GM12878 (cell line): Measurements from ENCODE around the gene KHK. TPM values are rescaled to one million over a fixed set of nuclear protein-coding genes. Genes with fewer than 3 reads are reported as not detected.

ENCODE experiments used
- ATAC-seq: fragments of 200-7000 bp; cut with Tn5 transposase; 3 replicates; pipeline ENCODE4 v1.9.1; 2020; ENCODE audit warnings: mild to moderate bottlenecking, moderate library complexity
- BruUV-seq: library from RNA; stranded (reverse); fragments of 400-500 nt; replicated peaks from 2 replicates; lab custom pipeline; 2021; lab: Mats Ljungman, UMichigan
- CTCF ChIA-PET: fragments of 300-600 bp; sonication (Branson Sonifier 250); formaldehyde crosslinking; extraction: SDS; loops from one replicate; lab custom pipeline; 2021; ENCODE audit warnings: inconsistent platforms; lab: Yijun Ruan, JAX
- POLR2A ChIA-PET: fragments of 350-600 bp; formaldehyde crosslinking; extraction: SDS; loops from one replicate; lab custom pipeline; 2021; ENCODE audit warnings: inconsistent platforms; lab: Charles Lee
- RAD21 ChIA-PET: fragments of 300-600 bp; sonication (Branson Sonifier 250); formaldehyde crosslinking; loops from one replicate; lab custom pipeline; 2023; ENCODE audit warnings: antibody characterized with exemption; ENCODE audit not compliant: unreplicated experiment; lab: Charles Lee
- SMC1A ChIA-PET: fragments of 300-600 bp; sonication (Branson Sonifier 250); formaldehyde crosslinking; loops from one replicate; lab custom pipeline; 2023; ENCODE audit not compliant: unreplicated experiment, uncharacterized antibody; lab: Charles Lee
- DNase-seq: peaks from one replicate; pipeline ENCODE4 v3.0.0-alpha.2; 2011; ENCODE audit warnings: low read depth, low spot score
- FAIRE-seq: peaks from 3 replicates; lab custom pipeline; 2011; peaks lifted over from hg19 to GRCh38; lab: Jason Lieb, UNC
- H2AFZ ChIP-seq: 2 replicates; pipeline ENCODE4 v1.6.0; 2011; ENCODE audit warnings: low read depth, low read length, control low read depth; ENCODE audit not compliant: control insufficient read depth
- H3K27ac ChIP-seq: 2 replicates; pipeline ENCODE4 v1.5.1; 2011; ENCODE audit warnings: control low read depth; ENCODE audit not compliant: control insufficient read depth, insufficient read depth
- H3K27me3 ChIP-seq, 2 experiments: replicated peaks in 1 of 2; 2 replicates each; pipeline versions ENCODE4 v1.6.0 to v1.6.1; 2011; ENCODE audit warnings: low read length in 1 of 2; ENCODE audit not compliant: control insufficient read depth in 2 of 2, insufficient read depth in 2 of 2
- H3K36me3 ChIP-seq, 2 experiments: 2 replicates each; pipeline ENCODE4 v1.5.1; 2011; ENCODE audit warnings: low read length in 1 of 2; ENCODE audit not compliant: control insufficient read depth in 2 of 2, insufficient read depth in 2 of 2
- H3K4me1 ChIP-seq: 2 replicates; pipeline ENCODE4 v1.6.1; 2011; ENCODE audit warnings: mild to moderate bottlenecking, low read length, moderate library complexity, mixed read lengths; ENCODE audit not compliant: control insufficient read depth, insufficient read depth
- H3K4me2 ChIP-seq: 2 replicates; pipeline ENCODE4 v1.6.0; 2011; ENCODE audit warnings: control low read depth; ENCODE audit not compliant: control insufficient read depth, insufficient read depth
- H3K4me3 ChIP-seq: fragments of 200-600 bp; sonication (generic); 2 replicates; pipeline ENCODE4 v1.5.1; 2016
- H3K79me2 ChIP-seq: 2 replicates; pipeline ENCODE4 v1.6.0; 2011; ENCODE audit warnings: low read length; ENCODE audit not compliant: control insufficient read depth, insufficient read depth
- H3K9ac ChIP-seq: 2 replicates; pipeline ENCODE4 v1.8.0; 2011; ENCODE audit warnings: low read length, control low read depth, mixed read lengths; ENCODE audit not compliant: control insufficient read depth, insufficient read depth
- H3K9me3 ChIP-seq: replicated peaks from 3 replicates; pipeline ENCODE4 v1.5.1; 2011; ENCODE audit warnings: mild to moderate bottlenecking, low read length; ENCODE audit not compliant: control insufficient read depth, insufficient read depth
- H4K20me1 ChIP-seq: 2 replicates; pipeline ENCODE4 v1.6.0; 2011; ENCODE audit not compliant: control insufficient read depth, insufficient read depth
- EGR1 ChIP-seq, 2 experiments: IDR thresholded peaks; 1 replicate in 1 of 2; 2 replicates in 1 of 2; pipeline ENCODE4 v1.6.1; 2011 to 2012; ENCODE audit warnings: low read depth in 2 of 2, low read length in 2 of 2, borderline replicate concordance in 1 of 2, mild to moderate bottlenecking in 1 of 2, moderate library complexity in 1 of 2
- ETV6 ChIP-seq, 2 experiments: fragments of 450-650 bp in 1 of 2; IDR thresholded peaks in 1 of 2; conservative IDR thresholded peaks in 1 of 2; 2 replicates each; pipeline ENCODE4 v1.6.1; 2014; ENCODE audit warnings: antibody characterized with exemption in 1 of 2, borderline replicate concordance in 1 of 2, low read depth in 1 of 2, mild to moderate bottlenecking in 1 of 2, moderate library complexity in 1 of 2
- SMAD5 ChIP-seq: IDR thresholded peaks from 2 replicates; pipeline ENCODE4 v1.6.1; 2016; ENCODE audit warnings: antibody characterized with exemption, low read depth
- TCF12 ChIP-seq: IDR thresholded peaks from 2 replicates; pipeline ENCODE4 v1.6.1; 2011; ENCODE audit warnings: low read depth, mild to moderate bottlenecking, low read length
- WGBS: methylation state at CpG from one replicate; pipeline ENCODE4 v1.1.6; 2016; ENCODE audit warnings: low lambda C conversion rate; ENCODE audit not compliant: insufficient replicate concordance, insufficient coverage; ENCODE audit errors: missing lambda C conversion rate; 5-methylcytosine and 5-hydroxymethylcytosine counted together
- in situ Hi-C: fragments of 300-500 bp; cut with MboI; formaldehyde crosslinking; loops from 9 replicates; pipeline ENCODE4 v1.14.3; 2018; ENCODE audit warnings: mixed read lengths
- intact Hi-C: fragments of 100-400 bp; cut with micrococcal nuclease; formaldehyde crosslinking; loops from one replicate; pipeline ENCODE4 v1.14.2; 2022; ENCODE audit not compliant: unreplicated experiment
- polyA plus RNA-seq, 11 experiments: library from polyadenylated mRNA; depleted of rRNA in 4 of 11; unstranded in 6 of 11; stranded (reverse) in 5 of 11; fragments of >200 nt; fragmentation: Nextera tagmentation in 4 of 11; fragmentation: Illumina TruSeq in 1 of 11; extraction: Ambion mirVana in 4 of 11; extraction: Trizol in 1 of 11; gene quantifications; 1 replicate in 1 of 11; 2 replicates in 10 of 11; pipeline versions ENCODE4 v1.2.1 to v1.2.3, GENCODE V29; 2011 to 2016; ENCODE audit warnings: inconsistent platforms in 2 of 11, missing spikeins in 2 of 11, low read depth in 1 of 11
- total RNA-seq, 4 experiments: library from RNA; depleted of rRNA in 3 of 4; stranded (reverse); fragments of >200 nt in 3 of 4; fragmentation: Illumina TruSeq in 1 of 4; extraction: Trizol in 1 of 4; gene quantifications; 2 replicates each; pipeline versions ENCODE4 v1.2.1 to v1.2.3, GENCODE V29; 2013 to 2021
- TF ChIP-seq, protein P1 (sequence below): fragments of 450-650 bp; IDR thresholded peaks from 2 replicates; pipeline ENCODE4 v1.6.1; 2017; ENCODE audit warnings: mild to moderate bottlenecking, moderate library complexity
- TF ChIP-seq, protein P2 (sequence below): IDR thresholded peaks from 2 replicates; pipeline ENCODE4 v1.6.1; 2012; ENCODE audit warnings: low read depth, low read length, improper control_type of control experiment
- TF ChIP-seq, protein P3 (sequence below): fragments of 450-650 bp; formaldehyde crosslinking; IDR thresholded peaks from 2 replicates; pipeline ENCODE4 v1.4.0; 2020; ENCODE audit warnings: mild to moderate bottlenecking, moderate library complexity

Gene KHK
- total and polyA plus RNA-seq, 10 of the 15 experiments (the other 5 are each of a cell fraction or from before 2014, with no cell fraction given) = 0.31 to 11.8 (median 3.9) TPM

DNA sequence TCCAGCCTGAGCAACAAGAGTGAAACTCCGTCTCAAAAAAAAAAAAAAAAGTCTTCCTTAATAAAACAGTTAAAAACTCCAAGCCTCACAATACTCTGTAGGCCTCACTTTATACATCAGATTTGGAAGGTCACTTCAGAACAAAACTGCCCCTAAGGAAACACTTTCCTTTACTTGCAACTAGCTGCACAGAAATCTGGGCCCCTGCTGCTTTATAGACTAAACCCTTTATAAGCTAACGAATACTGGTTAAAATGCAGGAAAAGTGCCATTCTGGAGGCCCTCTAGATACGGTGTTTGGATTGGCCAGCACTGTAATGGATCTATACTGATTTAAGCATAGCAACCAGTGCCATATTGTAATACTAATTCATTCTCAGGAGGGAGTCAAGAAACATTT is 38.5 kb downstream of the KHK start (continued):
- TF ChIP-seq, protein P1, sequence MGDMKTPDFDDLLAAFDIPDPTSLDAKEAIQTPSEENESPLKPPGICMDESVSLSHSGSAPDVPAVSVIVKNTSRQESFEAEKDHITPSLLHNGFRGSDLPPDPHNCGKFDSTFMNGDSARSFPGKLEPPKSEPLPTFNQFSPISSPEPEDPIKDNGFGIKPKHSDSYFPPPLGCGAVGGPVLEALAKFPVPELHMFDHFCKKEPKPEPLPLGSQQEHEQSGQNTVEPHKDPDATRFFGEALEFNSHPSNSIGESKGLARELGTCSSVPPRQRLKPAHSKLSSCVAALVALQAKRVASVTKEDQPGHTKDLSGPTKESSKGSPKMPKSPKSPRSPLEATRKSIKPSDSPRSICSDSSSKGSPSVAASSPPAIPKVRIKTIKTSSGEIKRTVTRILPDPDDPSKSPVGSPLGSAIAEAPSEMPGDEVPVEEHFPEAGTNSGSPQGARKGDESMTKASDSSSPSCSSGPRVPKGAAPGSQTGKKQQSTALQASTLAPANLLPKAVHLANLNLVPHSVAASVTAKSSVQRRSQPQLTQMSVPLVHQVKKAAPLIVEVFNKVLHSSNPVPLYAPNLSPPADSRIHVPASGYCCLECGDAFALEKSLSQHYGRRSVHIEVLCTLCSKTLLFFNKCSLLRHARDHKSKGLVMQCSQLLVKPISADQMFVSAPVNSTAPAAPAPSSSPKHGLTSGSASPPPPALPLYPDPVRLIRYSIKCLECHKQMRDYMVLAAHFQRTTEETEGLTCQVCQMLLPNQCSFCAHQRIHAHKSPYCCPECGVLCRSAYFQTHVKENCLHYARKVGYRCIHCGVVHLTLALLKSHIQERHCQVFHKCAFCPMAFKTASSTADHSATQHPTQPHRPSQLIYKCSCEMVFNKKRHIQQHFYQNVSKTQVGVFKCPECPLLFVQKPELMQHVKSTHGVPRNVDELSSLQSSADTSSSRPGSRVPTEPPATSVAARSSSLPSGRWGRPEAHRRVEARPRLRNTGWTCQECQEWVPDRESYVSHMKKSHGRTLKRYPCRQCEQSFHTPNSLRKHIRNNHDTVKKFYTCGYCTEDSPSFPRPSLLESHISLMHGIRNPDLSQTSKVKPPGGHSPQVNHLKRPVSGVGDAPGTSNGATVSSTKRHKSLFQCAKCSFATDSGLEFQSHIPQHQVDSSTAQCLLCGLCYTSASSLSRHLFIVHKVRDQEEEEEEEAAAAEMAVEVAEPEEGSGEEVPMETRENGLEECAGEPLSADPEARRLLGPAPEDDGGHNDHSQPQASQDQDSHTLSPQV = no peak
- TF ChIP-seq, protein P2, sequence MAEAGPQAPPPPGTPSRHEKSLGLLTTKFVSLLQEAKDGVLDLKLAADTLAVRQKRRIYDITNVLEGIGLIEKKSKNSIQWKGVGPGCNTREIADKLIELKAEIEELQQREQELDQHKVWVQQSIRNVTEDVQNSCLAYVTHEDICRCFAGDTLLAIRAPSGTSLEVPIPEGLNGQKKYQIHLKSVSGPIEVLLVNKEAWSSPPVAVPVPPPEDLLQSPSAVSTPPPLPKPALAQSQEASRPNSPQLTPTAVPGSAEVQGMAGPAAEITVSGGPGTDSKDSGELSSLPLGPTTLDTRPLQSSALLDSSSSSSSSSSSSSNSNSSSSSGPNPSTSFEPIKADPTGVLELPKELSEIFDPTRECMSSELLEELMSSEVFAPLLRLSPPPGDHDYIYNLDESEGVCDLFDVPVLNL = no peak
- no peak for TF ChIP-seq ETV6 (conservative IDR thresholded peaks at IDR 0.05 in 1 of 2, IDR thresholded peaks at IDR 0.05 in 1 of 2; ENCODE audit: borderline replicate concordance in 1 of 2, low read depth in 1 of 2)
- TF ChIP-seq, all 136 proteins: peak for 0

DNA sequence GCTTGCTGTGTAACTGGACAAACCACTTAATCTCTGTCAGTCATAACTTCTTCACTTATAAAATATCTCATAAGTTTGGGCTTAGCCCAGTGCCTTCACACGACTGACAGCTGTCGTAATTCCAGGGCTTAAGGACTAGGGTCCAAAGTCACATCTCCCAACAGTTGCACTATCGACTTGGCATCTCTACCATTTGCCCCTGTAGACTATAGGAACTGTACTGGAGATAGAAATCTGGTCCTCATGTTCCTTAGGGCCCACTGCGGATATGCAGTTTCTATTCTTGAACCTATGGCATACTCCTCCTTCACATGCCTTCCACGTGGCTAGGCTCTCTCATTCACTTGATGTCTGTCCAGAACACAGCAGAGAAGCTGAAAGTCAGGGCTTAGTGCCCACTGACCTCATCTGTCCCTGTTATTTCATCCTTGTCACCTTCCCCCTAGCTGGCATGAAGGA is 39.7 kb downstream of the KHK start:
- ChIA-PET RAD21 (interaction anchor here (0.6 kb wide), 1 partner anchor 13 kb away, joined by 4 read pairs; no protein-coding TSS in a partner anchor), CTCF (interaction anchor here (1.7 kb wide), 1 partner anchor 12 kb away, joined by 4 read pairs; no protein-coding TSS in a partner anchor), POLR2A (no interaction called here), SMC1A (no interaction called here)
- Histone ChIP-seq H3K27me3 (peaks cover 0 to 3% of the 10 kb centered on the region in 2 experiments; a peak in 1 of 4 replicates), H3K27ac (no peak overlapping the region), H3K4me1 (peaks cover 5% of the 10 kb centered on the region; the same call in 1 of the 2 replicates), H3K79me2 (no peaks in the 10 kb centered on the region), H3K9me3 (no peaks in the 10 kb centered on the region), H3K9ac (no peak overlapping the region), H4K20me1 (no peaks in the 10 kb centered on the region), H3K4me3 (no peak overlapping the region), H3K36me3 (peaks cover 6% of the 10 kb centered on the region in 2 experiments), H2AFZ (no peak overlapping the region), H3K4me2 (no peak overlapping the region)
- intact Hi-C loops = no loop called here
- in situ Hi-C loops = no loop called here
- DNase-seq (no peak), FAIRE-seq (no peak), ATAC-seq (no peak)
- BruUV-seq = no TSS peak
- WGBS = 50% methylated on average over 5 of the region's 5 CpGs
- TF ChIP-seq SMAD5 = no peak
- TF ChIP-seq EGR1 (IDR thresholded peaks at IDR 0.05; ENCODE audit: borderline replicate concordance in 1 of 2, low read depth in 2 of 2, low read length in 2 of 2) = no peak
- no peak for TF ChIP-seq TCF12
- TF ChIP-seq, protein P3, sequence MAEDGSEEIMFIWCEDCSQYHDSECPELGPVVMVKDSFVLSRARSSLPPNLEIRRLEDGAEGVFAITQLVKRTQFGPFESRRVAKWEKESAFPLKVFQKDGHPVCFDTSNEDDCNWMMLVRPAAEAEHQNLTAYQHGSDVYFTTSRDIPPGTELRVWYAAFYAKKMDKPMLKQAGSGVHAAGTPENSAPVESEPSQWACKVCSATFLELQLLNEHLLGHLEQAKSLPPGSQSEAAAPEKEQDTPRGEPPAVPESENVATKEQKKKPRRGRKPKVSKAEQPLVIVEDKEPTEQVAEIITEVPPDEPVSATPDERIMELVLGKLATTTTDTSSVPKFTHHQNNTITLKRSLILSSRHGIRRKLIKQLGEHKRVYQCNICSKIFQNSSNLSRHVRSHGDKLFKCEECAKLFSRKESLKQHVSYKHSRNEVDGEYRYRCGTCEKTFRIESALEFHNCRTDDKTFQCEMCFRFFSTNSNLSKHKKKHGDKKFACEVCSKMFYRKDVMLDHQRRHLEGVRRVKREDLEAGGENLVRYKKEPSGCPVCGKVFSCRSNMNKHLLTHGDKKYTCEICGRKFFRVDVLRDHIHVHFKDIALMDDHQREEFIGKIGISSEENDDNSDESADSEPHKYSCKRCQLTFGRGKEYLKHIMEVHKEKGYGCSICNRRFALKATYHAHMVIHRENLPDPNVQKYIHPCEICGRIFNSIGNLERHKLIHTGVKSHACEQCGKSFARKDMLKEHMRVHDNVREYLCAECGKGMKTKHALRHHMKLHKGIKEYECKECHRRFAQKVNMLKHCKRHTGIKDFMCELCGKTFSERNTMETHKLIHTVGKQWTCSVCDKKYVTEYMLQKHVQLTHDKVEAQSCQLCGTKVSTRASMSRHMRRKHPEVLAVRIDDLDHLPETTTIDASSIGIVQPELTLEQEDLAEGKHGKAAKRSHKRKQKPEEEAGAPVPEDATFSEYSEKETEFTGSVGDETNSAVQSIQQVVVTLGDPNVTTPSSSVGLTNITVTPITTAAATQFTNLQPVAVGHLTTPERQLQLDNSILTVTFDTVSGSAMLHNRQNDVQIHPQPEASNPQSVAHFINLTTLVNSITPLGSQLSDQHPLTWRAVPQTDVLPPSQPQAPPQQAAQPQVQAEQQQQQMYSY (CRISPR knock-in tag) = no peak
